K562 (cell line): Measurements from ENCODE around the gene PPIP5K2. TPM values are rescaled to one million over a fixed set of nuclear protein-coding genes. Genes with fewer than 3 reads are reported as not detected.
A peak's percentile ranks its signal among the peaks of the same experiment; 100 is the strongest.

Source experiments
- ATF3 ChIP-seq, 2 experiments: fragments of 450-650 bp in 1 of 2; sonication (generic) in 1 of 2; formaldehyde crosslinking in 1 of 2; IDR thresholded peaks in 1 of 2; conservative IDR thresholded peaks in 1 of 2; 2 replicates each; pipeline versions ENCODE4 v1.6.1 to v1.8.1; 2016 to 2023; ENCODE audit warnings: mild to moderate bottlenecking in 2 of 2, moderate library complexity in 2 of 2, inconsistent platforms in 1 of 2, missing genetic modification reagents in 1 of 2
- CBX3 ChIP-seq, 2 experiments: IDR thresholded peaks; 1 replicate in 1 of 2; 2 replicates in 1 of 2; pipeline ENCODE4 v1.6.1; 2012; ENCODE audit warnings: inconsistent platforms in 2 of 2, low read length in 2 of 2, borderline replicate concordance in 1 of 2, control low read depth in 1 of 2
- ELF4 ChIP-seq: fragments of 450-650 bp; formaldehyde crosslinking; IDR thresholded peaks from 2 replicates; pipeline ENCODE4 v1.4.0; 2022; ENCODE audit warnings: missing genetic modification characterization
- EP300 ChIP-seq: IDR thresholded peaks from 2 replicates; pipeline ENCODE4 v1.6.1; 2012; ENCODE audit warnings: low read length, improper control_type of control experiment
- EP400 ChIP-seq: fragments of 450-650 bp; IDR thresholded peaks from 2 replicates; pipeline ENCODE4 v1.6.1; 2017; ENCODE audit warnings: antibody characterized with exemption, mild to moderate bottlenecking, moderate library complexity
- GATAD2B ChIP-seq: fragments of 450-650 bp; IDR thresholded peaks from 2 replicates; pipeline ENCODE4 v1.6.1; 2017; ENCODE audit warnings: mild to moderate bottlenecking, borderline replicate concordance
- ILF3 ChIP-seq: fragments of 450-650 bp; IDR thresholded peaks from 2 replicates; pipeline ENCODE4 v1.6.1; 2018; ENCODE audit warnings: antibody characterized with exemption, mild to moderate bottlenecking, moderate library complexity, borderline replicate concordance
- MTF1 ChIP-seq: fragments of 250-450 bp; sonication (Bioruptor Pico); IDR thresholded peaks from 2 replicates; pipeline ENCODE4 v1.9.0; 2021; ENCODE audit warnings: moderate library complexity, mild to moderate bottlenecking, inconsistent platforms, borderline replicate concordance
- NFE2L1 ChIP-seq: fragments of 450-650 bp; IDR thresholded peaks from 2 replicates; pipeline ENCODE4 v1.6.1; 2016; ENCODE audit warnings: missing genetic modification characterization, low read depth, mild to moderate bottlenecking, missing compliant biosample characterization, moderate library complexity, borderline replicate concordance
- NFIC ChIP-seq: fragments of 450-650 bp; IDR thresholded peaks from 2 replicates; pipeline ENCODE4 v1.6.1; 2017; ENCODE audit warnings: mild to moderate bottlenecking, inconsistent platforms
- NONO ChIP-seq, 2 experiments: fragments of 200-400 bp in 1 of 2; fragments of 450-650 bp in 1 of 2; formaldehyde crosslinking in 1 of 2; IDR thresholded peaks; 2 replicates each; pipeline ENCODE4 v1.6.1; 2017; ENCODE audit warnings: low read depth in 2 of 2, mild to moderate bottlenecking in 2 of 2, moderate library complexity in 2 of 2, low read length in 1 of 2
- NR4A1 ChIP-seq, 2 experiments: fragments of 250-450 bp in 1 of 2; fragments of 450-650 bp in 1 of 2; sonication (Bioruptor Pico) in 1 of 2; IDR thresholded peaks; 2 replicates each; pipeline versions ENCODE4 v1.4.0 to v1.6.1; 2016 to 2020; ENCODE audit warnings: mild to moderate bottlenecking in 2 of 2, missing compliant biosample characterization in 1 of 2, missing genetic modification characterization in 1 of 2, moderate library complexity in 1 of 2
- RHOXF2B ChIP-seq: fragments of 250-450 bp; sonication (Bioruptor Pico); conservative IDR thresholded peaks from 2 replicates; pipeline ENCODE4 v1.5.1; 2021
- SRSF9 ChIP-seq: fragments of 200-400 bp; formaldehyde crosslinking; IDR thresholded peaks from 2 replicates; pipeline ENCODE4 v1.6.1; 2017; ENCODE audit warnings: low read depth, low read length, borderline replicate concordance
- TAL1 ChIP-seq: fragments of 450-650 bp; IDR thresholded peaks from 2 replicates; pipeline ENCODE4 v1.6.1; 2016; ENCODE audit warnings: mild to moderate bottlenecking
- TEAD1 ChIP-seq, 2 experiments: fragments of 450-650 bp in 1 of 2; sonication (generic) in 1 of 2; formaldehyde crosslinking; IDR thresholded peaks; 2 replicates each; pipeline versions ENCODE4 v1.4.0 to v1.8.0; 2020 to 2022; ENCODE audit warnings: mild to moderate bottlenecking in 2 of 2, missing genetic modification reagents in 1 of 2
- U2AF1 ChIP-seq: fragments of 200-400 bp; formaldehyde crosslinking; optimal IDR thresholded peaks from 2 replicates; pipeline ENCODE3; 2017; ENCODE audit warnings: mild to moderate bottlenecking, low read depth, low read length, moderate library complexity
- ZNF217 ChIP-seq: sonication (generic); formaldehyde crosslinking; IDR thresholded peaks from 2 replicates; pipeline ENCODE4 v1.8.0; 2022; ENCODE audit warnings: mild to moderate bottlenecking, missing genetic modification reagents
- ZNF41 ChIP-seq: fragments of 250-450 bp; sonication (Bioruptor Pico); conservative IDR thresholded peaks from 2 replicates; pipeline ENCODE4 v1.4.0; 2020; ENCODE audit warnings: mild to moderate bottlenecking
- ZNF444 ChIP-seq: fragments of 250-450 bp; sonication (Bioruptor Pico); IDR thresholded peaks from 2 replicates; pipeline ENCODE4 v1.4.0; 2020; ENCODE audit warnings: mild to moderate bottlenecking, moderate library complexity
- ZNF668 ChIP-seq: fragments of 250-450 bp; sonication (Bioruptor Pico); IDR thresholded peaks from 2 replicates; pipeline ENCODE4 v1.8.0; 2022; ENCODE audit warnings: mild to moderate bottlenecking, inconsistent platforms
- polyA plus RNA-seq, 8 experiments: library from polyadenylated mRNA; depleted of rRNA in 4 of 8; stranded (reverse) in 5 of 8; unstranded in 3 of 8; fragments of >200 nt; fragmentation: Nextera tagmentation in 2 of 8; fragmentation: Illumina TruSeq in 1 of 8; extraction: Ambion mirVana in 2 of 8; extraction: Trizol in 1 of 8; gene quantifications; 2 replicates each; pipeline versions ENCODE4 v1.2.1 to v1.2.3, GENCODE V29; 2011 to 2014; ENCODE audit warnings: inconsistent platforms in 1 of 8, missing spikeins in 1 of 8
- total RNA-seq, 7 experiments: library from RNA; depleted of rRNA in 6 of 7; stranded (reverse); fragments of >200 nt in 6 of 7; fragmentation: Illumina TruSeq in 2 of 7; extraction: Trizol in 2 of 7; gene quantifications; 2 replicates each; pipeline versions ENCODE4 v1.2.1 to v1.2.3, GENCODE V29; 2011 to 2021; ENCODE audit warnings: low replicate concordance in 1 of 7
- TF ChIP-seq, protein P1 (sequence below): fragments of 450-650 bp; formaldehyde crosslinking; conservative IDR thresholded peaks from 2 replicates; pipeline ENCODE4 v1.4.0; 2022; ENCODE audit warnings: mild to moderate bottlenecking, missing genetic modification characterization
- TF ChIP-seq, protein P2 (sequence below): sonication (generic); formaldehyde crosslinking; IDR thresholded peaks from 2 replicates; pipeline ENCODE4 v1.8.1; 2023; ENCODE audit warnings: mild to moderate bottlenecking, missing genetic modification reagents
- TF ChIP-seq, protein P3 (sequence below): fragments of 250-450 bp; sonication (Bioruptor Pico); IDR thresholded peaks from 2 replicates; pipeline ENCODE4 v1.6.1; 2021; ENCODE audit warnings: mild to moderate bottlenecking

Gene PPIP5K2
- total and polyA plus RNA-seq, 9 of the 15 experiments (the other 6 are each of a cell fraction or from before 2014, with no cell fraction given) = 39.4 to 150 (median 99.1) TPM

- TF ChIP-seq, protein P1, sequence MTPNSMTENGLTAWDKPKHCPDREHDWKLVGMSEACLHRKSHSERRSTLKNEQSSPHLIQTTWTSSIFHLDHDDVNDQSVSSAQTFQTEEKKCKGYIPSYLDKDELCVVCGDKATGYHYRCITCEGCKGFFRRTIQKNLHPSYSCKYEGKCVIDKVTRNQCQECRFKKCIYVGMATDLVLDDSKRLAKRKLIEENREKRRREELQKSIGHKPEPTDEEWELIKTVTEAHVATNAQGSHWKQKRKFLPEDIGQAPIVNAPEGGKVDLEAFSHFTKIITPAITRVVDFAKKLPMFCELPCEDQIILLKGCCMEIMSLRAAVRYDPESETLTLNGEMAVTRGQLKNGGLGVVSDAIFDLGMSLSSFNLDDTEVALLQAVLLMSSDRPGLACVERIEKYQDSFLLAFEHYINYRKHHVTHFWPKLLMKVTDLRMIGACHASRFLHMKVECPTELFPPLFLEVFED (CRISPR knock-in tag) = no peak
- TF ChIP-seq MTF1 (CRISPR knock-in tag) = no peak
- TF ChIP-seq ZNF444 = no peak
- TF ChIP-seq EP400 = no peak
- peak; percentile 85 for TF ChIP-seq TAL1
- no peak for TF ChIP-seq TEAD1 (CRISPR knock-in tag; IDR thresholded peaks at IDR 0.05)
- no peak for TF ChIP-seq NFE2L1 (tag)
- no peak for TF ChIP-seq U2AF1
- no peak for TF ChIP-seq NR4A1 (CRISPR knock-in tag; IDR thresholded peaks at IDR 0.05)
- no peak for TF ChIP-seq NR4A1 (tag; IDR thresholded peaks at IDR 0.05)
- TF ChIP-seq, protein P2, sequence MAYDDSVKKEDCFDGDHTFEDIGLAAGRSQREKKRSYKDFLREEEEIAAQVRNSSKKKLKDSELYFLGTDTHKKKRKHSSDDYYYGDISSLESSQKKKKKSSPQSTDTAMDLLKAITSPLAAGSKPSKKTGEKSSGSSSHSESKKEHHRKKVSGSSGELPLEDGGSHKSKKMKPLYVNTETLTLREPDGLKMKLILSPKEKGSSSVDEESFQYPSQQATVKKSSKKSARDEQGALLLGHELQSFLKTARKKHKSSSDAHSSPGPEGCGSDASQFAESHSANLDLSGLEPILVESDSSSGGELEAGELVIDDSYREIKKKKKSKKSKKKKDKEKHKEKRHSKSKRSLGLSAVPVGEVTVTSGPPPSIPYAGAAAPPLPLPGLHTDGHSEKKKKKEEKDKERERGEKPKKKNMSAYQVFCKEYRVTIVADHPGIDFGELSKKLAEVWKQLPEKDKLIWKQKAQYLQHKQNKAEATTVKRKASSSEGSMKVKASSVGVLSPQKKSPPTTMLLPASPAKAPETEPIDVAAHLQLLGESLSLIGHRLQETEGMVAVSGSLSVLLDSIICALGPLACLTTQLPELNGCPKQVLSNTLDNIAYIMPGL (CRISPR knock-in tag) = no peak
- no peak for TF ChIP-seq NONO (IDR thresholded peaks at IDR 0.05; ENCODE audit: low read depth in 2 of 2, low read length in 1 of 2)
- no peak for TF ChIP-seq SRSF9
- no peak for TF ChIP-seq ZNF668 (CRISPR knock-in tag)
- no peak for TF ChIP-seq GATAD2B
- TF ChIP-seq ELF4 (CRISPR knock-in tag) = no peak
- TF ChIP-seq NFIC = peak; percentile 38; the same call in 1 of the 2 replicates
- TF ChIP-seq ATF3 (IDR thresholded peaks at IDR 0.05) = no peak
- TF ChIP-seq ATF3 (CRISPR knock-in tag; conservative IDR thresholded peaks at IDR 0.05) = no peak
- no peak for TF ChIP-seq ILF3
- TF ChIP-seq CBX3 (IDR thresholded peaks at IDR 0.05; ENCODE audit: borderline replicate concordance in 1 of 2, low read length in 2 of 2) = no peak
- peak; percentile 54; the same call in 1 of the 2 replicates for TF ChIP-seq EP300
- TF ChIP-seq ZNF217 = no peak
- TF ChIP-seq ZNF41 (CRISPR knock-in tag) = no peak
- TF ChIP-seq RHOXF2B (CRISPR knock-in tag) = no peak
- TF ChIP-seq, protein P3, sequence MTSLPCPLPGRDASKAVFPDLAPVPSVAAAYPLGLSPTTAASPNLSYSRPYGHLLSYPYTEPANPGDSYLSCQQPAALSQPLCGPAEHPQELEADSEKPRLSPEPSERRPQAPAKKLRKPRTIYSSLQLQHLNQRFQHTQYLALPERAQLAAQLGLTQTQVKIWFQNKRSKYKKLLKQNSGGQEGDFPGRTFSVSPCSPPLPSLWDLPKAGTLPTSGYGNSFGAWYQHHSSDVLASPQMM (CRISPR knock-in tag) = no peak
- TF ChIP-seq, all 486 proteins: peak for 26
Measured at GRCh38 chr5:103094737-103095136, 25.4 kb upstream of the PPIP5K2 start (continued).
